OCI-LY1 (cell line): ENCODE data around the gene IRF4.

ENCODE experiments used
- H2AFZ ChIP-seq: fragments of 200-600 bp; sonication (generic), shearing (Covaris generic); 2 replicates; pipeline ENCODE4 v1.6.0; 2014; ENCODE audit warnings: antibody characterized with exemption, mild to moderate bottlenecking, low read length
- H3F3A ChIP-seq: fragments of 200-600 bp; sonication (generic), shearing (Covaris generic); 2 replicates; pipeline ENCODE4 v1.6.0; 2014; ENCODE audit warnings: mild to moderate bottlenecking, antibody characterized with exemption, low read length, moderate library complexity; ENCODE audit not compliant: insufficient read depth
- H3K27ac ChIP-seq: fragments of 200-600 bp; sonication (generic); 2 replicates; pipeline ENCODE4 v1.5.1; 2014; ENCODE audit warnings: low read length, mixed run types, mild to moderate bottlenecking, low read depth; ENCODE audit not compliant: poor library complexity, severe bottlenecking
- H3K27me3 ChIP-seq: fragments of 200-600 bp; sonication (generic); 2 replicates; pipeline ENCODE4 v1.6.0; 2014; ENCODE audit warnings: antibody characterized with exemption, mild to moderate bottlenecking, low read length, moderate library complexity; ENCODE audit not compliant: insufficient read depth
- H3K36me3 ChIP-seq: fragments of 200-600 bp; sonication (generic); 2 replicates; pipeline ENCODE4 v1.6.1; 2014; ENCODE audit warnings: mild to moderate bottlenecking, antibody characterized with exemption, low read length, moderate library complexity, mixed read lengths; ENCODE audit not compliant: insufficient read depth
- H3K4me1 ChIP-seq: fragments of 200-600 bp; sonication (generic); 2 replicates; pipeline ENCODE4 v1.5.1; 2014; ENCODE audit warnings: mild to moderate bottlenecking, low read length, moderate library complexity; ENCODE audit not compliant: insufficient read depth, severe bottlenecking
- H3K4me2 ChIP-seq: fragments of 200-600 bp; sonication (generic), shearing (Covaris generic); 2 replicates; pipeline ENCODE4 v1.6.1; 2014; ENCODE audit warnings: low read length
- H3K4me3 ChIP-seq: fragments of 200-600 bp; sonication (generic); 2 replicates; pipeline ENCODE4 v1.5.1; 2014; ENCODE audit warnings: low read length, low read depth, mild to moderate bottlenecking, mixed read lengths; ENCODE audit not compliant: poor library complexity, severe bottlenecking
- H3K79me2 ChIP-seq: fragments of 200-600 bp; shearing (Covaris generic); 2 replicates; pipeline ENCODE4 v1.6.1; 2016; ENCODE audit warnings: mixed run types, low read length, mixed read lengths; ENCODE audit not compliant: insufficient read depth
- H3K9ac ChIP-seq: fragments of 200-600 bp; sonication (generic), shearing (Covaris generic); 2 replicates; pipeline ENCODE4 v1.6.1; 2014; ENCODE audit warnings: mild to moderate bottlenecking, low read length, mixed read lengths
- H3K9me2 ChIP-seq: fragments of 200-600 bp; sonication (generic), shearing (Covaris generic); 2 replicates; pipeline ENCODE4 v1.6.1; 2014; ENCODE audit warnings: low read depth, mild to moderate bottlenecking, low read length, mixed read lengths
- H3K9me3 ChIP-seq: fragments of 200-600 bp; shearing (Covaris generic); 2 replicates; pipeline ENCODE4 v1.6.1; 2014; ENCODE audit warnings: low read length, mixed read lengths
- H4K20me1 ChIP-seq: fragments of 200-600 bp; sonication (generic), shearing (Covaris generic); 2 replicates; pipeline ENCODE4 v1.6.0; 2016; ENCODE audit warnings: mild to moderate bottlenecking, low read length; ENCODE audit not compliant: insufficient read depth
- EZH2 ChIP-seq: fragments of 200-600 bp; sonication (generic), shearing (Covaris generic); IDR thresholded peaks from 2 replicates; pipeline ENCODE4 v1.8.0; 2017; ENCODE audit warnings: borderline replicate concordance, mixed run types, mild to moderate bottlenecking, antibody characterized with exemption, low read length, moderate library complexity, mixed read lengths
- TF ChIP-seq, protein P1 (sequence below): fragments of 200-600 bp; sonication (generic), shearing (Covaris generic); IDR thresholded peaks from 2 replicates; pipeline ENCODE4 v1.5.1; 2017; ENCODE audit warnings: mild to moderate bottlenecking, antibody characterized with exemption, low read length, moderate library complexity, mixed read lengths

Gene IRF4

DNA sequence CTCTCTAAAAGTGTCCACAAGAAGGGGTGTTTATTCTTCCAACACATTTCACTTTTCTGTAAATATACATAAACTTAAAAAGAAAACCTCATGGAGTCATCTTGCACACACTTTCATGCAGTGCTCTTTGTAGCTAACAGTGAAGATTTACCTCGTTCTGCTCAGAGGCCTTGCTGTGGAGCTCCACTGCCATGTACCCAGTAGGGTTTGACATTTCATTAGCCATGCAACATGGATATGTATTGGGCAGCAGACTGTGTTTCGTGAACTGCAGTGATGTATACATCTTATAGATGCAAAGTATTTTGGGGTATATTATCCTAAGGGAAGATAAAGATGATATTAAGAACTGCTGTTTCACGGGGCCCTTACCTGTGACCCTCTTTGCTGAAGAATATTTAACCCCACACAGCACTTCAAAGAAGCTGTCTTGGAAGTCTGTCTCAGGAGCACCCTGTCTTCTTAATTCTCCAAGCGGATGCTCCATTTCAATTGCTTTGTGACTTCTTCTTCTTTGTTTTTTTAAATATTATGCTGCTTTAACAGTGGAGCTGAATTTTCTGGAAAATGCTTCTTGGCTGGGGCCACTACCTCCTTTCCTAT, 17.9 kb downstream of the IRF4 start:
- Histone ChIP-seq H3K9me2 (no peaks in the 10 kb centered on the region), H3K4me2 (no peak overlapping the region), H3K36me3 (peaks cover 69% of the 10 kb centered on the region), H3K79me2 (no peaks in the 10 kb centered on the region), H3K4me3 (no peak overlapping the region), H3K9me3 (no peaks in the 10 kb centered on the region), H2AFZ (no peak overlapping the region), H3K27me3 (no peaks in the 10 kb centered on the region), H3K9ac (no peak overlapping the region), H3K27ac (no peak overlapping the region), H3F3A (0 out of 2 replicates have a peak, but pooled peaks cover 7% of the 10 kb centered on the region), H3K4me1 (peaks cover 7% of the 10 kb centered on the region), H4K20me1 (no peaks in the 10 kb centered on the region; the same call in 1 of the 2 replicates)
- TF ChIP-seq EZH2, result no peak
- TF ChIP-seq, protein P1, sequence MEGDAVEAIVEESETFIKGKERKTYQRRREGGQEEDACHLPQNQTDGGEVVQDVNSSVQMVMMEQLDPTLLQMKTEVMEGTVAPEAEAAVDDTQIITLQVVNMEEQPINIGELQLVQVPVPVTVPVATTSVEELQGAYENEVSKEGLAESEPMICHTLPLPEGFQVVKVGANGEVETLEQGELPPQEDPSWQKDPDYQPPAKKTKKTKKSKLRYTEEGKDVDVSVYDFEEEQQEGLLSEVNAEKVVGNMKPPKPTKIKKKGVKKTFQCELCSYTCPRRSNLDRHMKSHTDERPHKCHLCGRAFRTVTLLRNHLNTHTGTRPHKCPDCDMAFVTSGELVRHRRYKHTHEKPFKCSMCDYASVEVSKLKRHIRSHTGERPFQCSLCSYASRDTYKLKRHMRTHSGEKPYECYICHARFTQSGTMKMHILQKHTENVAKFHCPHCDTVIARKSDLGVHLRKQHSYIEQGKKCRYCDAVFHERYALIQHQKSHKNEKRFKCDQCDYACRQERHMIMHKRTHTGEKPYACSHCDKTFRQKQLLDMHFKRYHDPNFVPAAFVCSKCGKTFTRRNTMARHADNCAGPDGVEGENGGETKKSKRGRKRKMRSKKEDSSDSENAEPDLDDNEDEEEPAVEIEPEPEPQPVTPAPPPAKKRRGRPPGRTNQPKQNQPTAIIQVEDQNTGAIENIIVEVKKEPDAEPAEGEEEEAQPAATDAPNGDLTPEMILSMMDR, result no peak

DNA sequence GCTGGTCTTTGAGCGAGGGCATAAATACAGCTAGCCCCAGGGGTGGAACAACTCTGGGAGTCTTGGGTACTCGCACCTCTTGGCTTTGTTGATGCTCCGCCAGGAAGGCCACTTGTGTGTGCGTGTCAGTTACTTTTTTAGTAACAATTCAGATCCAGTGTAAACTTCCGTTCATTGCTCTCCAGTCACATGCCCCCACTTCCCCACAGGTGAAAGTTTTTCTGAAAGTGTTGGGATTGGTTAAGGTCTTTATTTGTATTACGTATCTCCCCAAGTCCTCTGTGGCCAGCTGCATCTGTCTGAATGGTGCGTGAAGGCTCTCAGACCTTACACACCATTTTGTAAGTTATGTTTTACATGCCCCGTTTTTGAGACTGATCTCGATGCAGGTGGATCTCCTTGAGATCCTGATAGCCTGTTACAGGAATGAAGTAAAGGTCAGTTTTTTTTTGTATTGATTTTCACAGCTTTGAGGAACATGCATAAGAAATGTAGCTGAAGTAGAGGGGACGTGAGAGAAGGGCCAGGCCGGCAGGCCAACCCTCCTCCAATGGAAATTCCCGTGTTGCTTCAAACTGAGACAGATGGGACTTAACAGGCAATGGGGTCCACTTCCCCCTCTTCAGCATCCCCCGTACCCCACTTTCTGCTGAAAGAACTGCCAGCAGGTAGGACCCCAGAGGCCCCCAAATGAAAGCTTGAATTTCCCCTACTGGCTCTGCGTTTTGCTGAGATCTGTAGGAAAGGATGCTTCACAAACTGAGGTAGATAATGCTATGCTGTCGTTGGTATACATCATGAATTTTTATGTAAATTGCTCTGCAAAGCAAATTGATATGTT, 19.2 kb downstream of the IRF4 start:
- Histone ChIP-seq H4K20me1 (no peaks in the 10 kb centered on the region; the same call in 1 of the 2 replicates), H3K9me2 (no peaks in the 10 kb centered on the region), H3K9ac (no peak overlapping the region), H3K9me3 (no peaks in the 10 kb centered on the region), H3K27ac (no peak overlapping the region), H3F3A (0 out of 2 replicates have a peak, but pooled peaks cover 7% of the 10 kb centered on the region), H3K36me3 (peaks cover 56% of the 10 kb centered on the region), H3K4me2 (no peak overlapping the region), H2AFZ (no peak overlapping the region), H3K27me3 (no peaks in the 10 kb centered on the region), H3K79me2 (no peaks in the 10 kb centered on the region), H3K4me1 (no peaks in the 10 kb centered on the region), H3K4me3 (no peak overlapping the region)
- no peak for TF ChIP-seq EZH2
- TF ChIP-seq, protein P1, result no peak

DNA sequence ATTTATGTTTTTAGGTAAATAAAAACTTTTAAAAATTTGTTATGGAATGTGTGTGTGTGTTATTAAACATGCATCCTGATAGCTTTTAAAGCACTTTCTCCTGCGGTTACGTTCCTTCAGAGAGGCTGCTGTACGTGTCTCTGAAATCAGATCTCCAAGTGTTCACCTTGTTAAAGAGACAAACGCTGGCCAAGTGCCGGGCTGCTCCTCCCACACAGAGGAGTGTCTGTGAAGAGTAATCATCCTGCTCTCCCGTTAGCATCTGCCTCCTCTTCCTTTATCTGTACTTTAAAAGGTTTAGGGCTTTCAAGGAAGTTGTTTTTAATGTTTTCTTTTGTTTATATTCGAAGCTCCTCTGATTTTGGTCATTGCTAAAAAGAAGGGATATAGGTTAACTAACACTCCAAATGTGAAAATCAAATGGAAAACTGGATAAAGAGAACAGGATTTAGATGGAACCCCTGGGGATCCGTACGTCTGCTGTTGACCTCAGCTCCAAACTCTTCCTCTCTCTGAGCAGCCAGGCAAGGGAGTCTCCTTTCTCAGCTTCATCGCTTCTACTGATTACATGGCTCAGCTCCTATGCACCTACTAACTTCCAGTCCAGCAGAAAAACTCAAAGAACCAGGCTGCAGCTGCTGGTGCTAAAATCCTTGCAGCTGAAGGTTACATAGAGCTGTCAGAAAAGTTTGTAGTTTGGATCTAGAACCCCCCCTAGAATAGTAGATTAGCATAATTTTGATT, 20.0 kb downstream of the IRF4 start:
- H3K27me3 ChIP-seq, result no peaks in the 10 kb centered on the region
- H3K9ac ChIP-seq, result no peak overlapping the region
- no peaks in the 10 kb centered on the region for H3K9me2 ChIP-seq
- no peaks in the 10 kb centered on the region for H3K4me1 ChIP-seq
- H3K4me3 ChIP-seq, result no peak overlapping the region
- H4K20me1 ChIP-seq, result no peaks in the 10 kb centered on the region; the same call in 1 of the 2 replicates
- no peak overlapping the region for H3K27ac ChIP-seq
- no peaks in the 10 kb centered on the region for H3K79me2 ChIP-seq
- H3K9me3 ChIP-seq, result no peaks in the 10 kb centered on the region
- H3F3A ChIP-seq, result 0 out of 2 replicates have a peak, but pooled peaks cover 7% of the 10 kb centered on the region
- TF ChIP-seq EZH2, result no peak
- TF ChIP-seq, protein P1, result no peak
- peaks cover 48% of the 10 kb centered on the region for H3K36me3 ChIP-seq
- no peak overlapping the region for H3K4me2 ChIP-seq
- no peak overlapping the region for H2AFZ ChIP-seq
